Measurements from ENCODE around the gene TMEM259. TPM values are rescaled to one million over a fixed set of nuclear protein-coding genes. Genes with fewer than 3 reads are reported as not detected.
A peak's percentile ranks its signal among the peaks of the same experiment; 100 is the strongest.
"Not testable (repeated sequence)": the region's sequence is repeated elsewhere in the genome, so short reads cannot be mapped to it uniquely, and the experiment has no call there.

TMEM259 gene
- total and polyA plus RNA-seq, 8 donors = 59.7 to 536 (median 238) TPM

- no peaks in the 10 kb centered on the region for H3K27me3 ChIP-seq
- 0 to 2% (median 1%) methylated on average over 25 to 36 of the region's 36 CpGs for WGBS, 5 donors
- H3K9me3 ChIP-seq = no peaks in the 10 kb centered on the region
- H3K4me3 ChIP-seq = peak overlapping the region; percentile 83 to 97 (median 92)
- intact Hi-C loops (cut with DNase I; ENCODE audit: low total_unique reads) = no loop called here
- H3K4me1 ChIP-seq = peaks cover 13 to 62% (median 54%) of the 10 kb centered on the region in 4 donors
- TF ChIP-seq CTCF (IDR thresholded peaks at IDR 0.05) (no peak), POLR2A (IDR thresholded peaks at IDR 0.05) (no peak), EP300 (IDR thresholded peaks at IDR 0.05) (no peak)
- peak in 1 of 2 donors; percentile 69 for DNase-seq
- peaks cover 5 to 18% (median 7%) of the 10 kb centered on the region in 4 donors for H3K36me3 ChIP-seq
- peak overlapping the region; percentile 96 to 99 (median 98) for H3K27ac ChIP-seq
Observed at GRCh38 chr19:1026783-1027649, 6.1 kb upstream of the TMEM259 start.

GRCh38 chr19:1025960-1026782 lies 5.2 kb upstream of the TMEM259 start, which contains the start of gene CNN2:
CNN2 (plus strand) TSS chr19:1026608; CDS start chr19:1026662, 54 bp downstream.
- no peaks in the 10 kb centered on the region for H3K27me3 ChIP-seq
- TF ChIP-seq CTCF (IDR thresholded peaks at IDR 0.05) (no peak), POLR2AphosphoS5 (IDR thresholded peaks at IDR 0.05) (peak; percentile 64 to 91 (median 89)), POLR2A (IDR thresholded peaks at IDR 0.05) (peak in 2 of 4 donors; percentile 32 to 54)
- WGBS, 5 donors = 5 to 20% (median 6%) methylated on average over 13 to 63 of the region's 63 CpGs
- DNase-seq = peak; percentile 88 to 95
- peaks cover 0 to 11% (median 2%) of the 10 kb centered on the region in 4 donors for H3K36me3 ChIP-seq
- peak within 1 kb of the TSS; percentile 96 to 99 (median 98) for H3K27ac ChIP-seq
- peaks cover 13 to 68% (median 57%) of the 10 kb centered on the region in 4 donors for H3K4me1 ChIP-seq
- intact Hi-C loops (cut with DNase I; ENCODE audit: low total_unique reads) = no loop called here
- H3K4me3 ChIP-seq = peak within 1 kb of the TSS; percentile 83 to 97 (median 92)
- H3K9me3 ChIP-seq = no peaks in the 10 kb centered on the region

- H3K4me1 ChIP-seq = peaks cover 6 to 63% (median 51%) of the 10 kb centered on the region in 4 donors
- intact Hi-C loops (cut with DNase I; ENCODE audit: low total_unique reads); H3K27me3 ChIP-seq; DNase-seq; H3K4me3 ChIP-seq; H3K36me3 ChIP-seq; H3K9me3 ChIP-seq: not testable (repeated sequence)
- WGBS, 5 donors = 77 to 91% (median 85%) methylated on average over 6 of the region's 6 CpGs
- H3K27ac ChIP-seq = peak overlapping the region in 1 of 5 donors; percentile 99
Observed at GRCh38 chr19:1025080-1025479, 4.2 kb upstream of the TMEM259 start.

- H3K4me3 ChIP-seq; H3K9me3 ChIP-seq; DNase-seq; intact Hi-C loops (cut with DNase I; ENCODE audit: low total_unique reads); H3K27me3 ChIP-seq; H3K36me3 ChIP-seq: not testable (repeated sequence)
- 72 to 83% (median 78%) methylated on average over 5 of the region's 5 CpGs for WGBS, 5 donors
- H3K4me1 ChIP-seq = peaks cover 11 to 63% (median 52%) of the 10 kb centered on the region in 4 donors
- H3K27ac ChIP-seq = peak overlapping the region in 1 of 5 donors; percentile 99
Observed at GRCh38 chr19:1023883-1024188, 2.9 kb upstream of the TMEM259 start.
